HT1080 (cell line): Measurements from ENCODE around the gene TPPP3. TPM values are rescaled to one million over a fixed set of nuclear protein-coding genes. Genes with fewer than 3 reads are reported as not detected.

ENCODE experiments used
- DNase-seq: peaks from one replicate; pipeline ENCODE4 v3.0.0-alpha.2; 2015; ENCODE audit warnings: low read depth
- polyA plus RNA-seq, 2 experiments: library from polyadenylated mRNA; depleted of rRNA; stranded (reverse); fragments of >200 nt; gene quantifications; 2 replicates each; pipeline ENCODE4 v1.2.3, GENCODE V29; 2015
- total RNA-seq: library from RNA; depleted of rRNA; stranded (reverse); fragments of >200 nt; shearing (Covaris generic); gene quantifications from 2 replicates; pipeline ENCODE4 v1.2.3, GENCODE V29; 2014; rRNA removed

The TPPP3 gene
- not detected in 2 replicates for total RNA-seq
- polyA plus RNA-seq (2015; cell fraction: cytosol; rRNA removed), result 0.25 TPM in 1 of 2 replicates, not detected in the other
- polyA plus RNA-seq (2015; cell fraction: nucleus; rRNA removed), result 0.11 and 1.3 TPM in 2 replicates

- DNase-seq, result no peak
Observed at GRCh38 chr16:67393111-67393787, at the start of gene TPPP3. Gene TPPP3, minus strand, starts transcription at chr16:67393498. Its CDS starts 2,387 bp downstream, at chr16:67391111.

DNA sequence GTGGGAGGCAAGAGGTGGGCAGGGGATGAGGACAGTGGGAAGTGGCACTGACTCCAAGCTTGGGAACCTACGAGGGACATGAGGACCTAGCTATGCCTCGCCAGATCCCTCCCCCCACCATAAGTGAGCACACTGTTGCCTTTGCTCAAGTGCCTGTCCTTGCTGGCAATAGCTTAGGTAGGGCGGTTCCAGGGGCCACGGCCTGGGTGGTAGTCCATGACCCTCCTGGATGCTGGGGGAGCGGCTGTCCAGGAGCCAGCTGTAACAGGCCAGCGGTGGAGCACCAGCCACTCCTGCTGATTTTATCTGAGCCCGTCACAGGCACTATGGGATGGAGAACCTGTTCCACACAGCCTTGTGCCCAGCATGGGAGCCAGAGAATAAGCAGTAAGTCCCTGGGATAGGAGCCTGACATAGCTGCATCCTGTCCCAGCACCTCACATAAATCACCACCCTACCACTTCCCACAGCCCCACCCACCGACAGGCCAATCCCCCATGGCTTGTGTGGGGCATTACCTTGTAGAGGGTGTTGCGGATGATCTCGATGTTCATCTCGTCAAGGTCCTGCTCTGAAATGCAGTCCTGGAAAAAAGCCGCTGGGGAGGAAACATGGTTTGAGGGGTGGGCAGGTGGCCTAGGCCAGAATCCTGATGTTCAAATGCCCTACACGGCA lies 49.4 kb upstream of the TPPP3 start:
- DNase-seq, result no peak

GRCh38 chr16:67441907-67442306 lies 48.6 kb upstream of the TPPP3 start:
- DNase-seq, result no peak

- no peak for DNase-seq
Observed at GRCh38 chr16:67441271-67441753, 48.0 kb upstream of the TPPP3 start.

DNA sequence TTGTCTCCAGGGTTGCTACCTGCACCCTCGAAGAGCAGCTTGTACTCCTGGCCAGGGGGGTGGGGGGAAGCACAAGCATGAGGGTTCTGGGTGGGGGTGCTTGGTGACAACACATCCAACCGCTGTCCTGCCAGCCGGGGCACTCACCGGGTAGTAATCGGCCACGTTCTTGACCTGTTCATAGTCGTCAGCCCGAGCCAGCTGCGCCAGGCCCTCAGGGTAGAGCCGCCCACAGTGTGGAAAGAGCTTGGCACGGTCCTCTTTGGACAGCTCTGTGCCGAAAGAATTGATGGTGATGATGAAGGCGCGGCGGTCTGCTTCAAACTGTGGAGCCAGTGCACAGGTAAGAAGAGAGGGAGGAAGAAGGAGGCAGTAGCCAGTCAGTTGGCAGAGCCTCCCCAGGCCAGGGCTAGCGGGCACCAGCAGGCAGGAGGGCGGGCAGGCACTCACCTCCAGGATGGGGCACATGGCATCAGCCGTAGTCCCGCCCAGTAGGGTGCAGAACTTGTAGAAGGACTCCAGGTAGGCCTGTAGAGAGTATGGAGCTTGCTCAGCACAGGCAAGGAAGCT lies 45.6 kb upstream of the TPPP3 start:
- no peak for DNase-seq

DNA sequence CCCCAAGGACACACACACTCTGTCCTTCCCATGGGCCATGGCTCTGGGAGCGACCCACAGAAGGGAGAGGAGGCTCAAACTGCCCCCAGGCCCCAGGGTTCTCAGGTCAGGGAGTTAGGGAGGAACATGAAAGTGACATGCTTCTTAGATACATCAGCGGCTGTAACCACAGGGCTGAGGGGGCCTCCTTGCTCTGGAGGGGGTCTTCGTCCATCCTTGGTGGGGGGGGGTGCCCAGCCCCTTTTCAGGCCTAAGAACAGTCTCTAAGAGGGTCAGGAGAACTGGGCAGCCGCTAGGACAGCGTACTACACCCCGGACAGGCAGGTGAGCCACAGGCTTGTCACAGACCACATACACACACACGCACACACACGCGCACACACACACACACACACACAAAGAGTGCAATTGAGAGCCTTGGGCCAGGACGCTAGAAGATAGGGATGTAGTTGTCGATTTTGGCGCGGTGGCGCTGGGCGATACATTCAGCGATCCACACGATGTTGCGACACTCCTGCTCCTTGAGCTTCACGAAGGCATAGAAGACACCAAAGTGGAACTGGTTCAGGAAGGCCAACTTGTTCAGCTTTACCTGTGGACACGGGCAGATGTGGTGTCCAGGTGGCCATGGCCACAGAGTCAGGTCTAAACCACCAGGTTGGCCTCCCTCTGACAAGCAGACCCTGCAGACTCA lies 44.9 kb upstream of the TPPP3 start:
- no peak for DNase-seq

GRCh38 chr16:67437513-67437912 lies 44.2 kb upstream of the TPPP3 start:
- DNase-seq, result no peak

GRCh38 chr16:67436640-67437193 lies 43.4 kb upstream of the TPPP3 start:
- no peak for DNase-seq

DNA sequence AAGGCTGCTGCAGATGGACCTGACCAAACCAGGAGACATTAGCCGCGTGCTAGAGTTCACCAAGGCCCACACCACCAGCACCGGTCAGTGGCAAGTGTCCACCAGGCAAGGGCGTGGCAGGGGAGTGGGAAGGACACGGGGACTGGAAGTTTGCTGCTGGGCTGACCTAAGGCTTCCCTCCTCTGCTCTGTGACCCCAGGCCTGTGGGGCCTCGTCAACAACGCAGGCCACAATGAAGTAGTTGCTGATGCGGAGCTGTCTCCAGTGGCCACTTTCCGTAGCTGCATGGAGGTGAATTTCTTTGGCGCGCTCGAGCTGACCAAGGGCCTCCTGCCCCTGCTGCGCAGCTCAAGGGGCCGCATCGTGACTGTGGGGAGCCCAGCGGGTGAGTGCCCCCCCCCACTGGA lies 42.5 kb upstream of the TPPP3 start:
- DNase-seq, result no peak

DNA sequence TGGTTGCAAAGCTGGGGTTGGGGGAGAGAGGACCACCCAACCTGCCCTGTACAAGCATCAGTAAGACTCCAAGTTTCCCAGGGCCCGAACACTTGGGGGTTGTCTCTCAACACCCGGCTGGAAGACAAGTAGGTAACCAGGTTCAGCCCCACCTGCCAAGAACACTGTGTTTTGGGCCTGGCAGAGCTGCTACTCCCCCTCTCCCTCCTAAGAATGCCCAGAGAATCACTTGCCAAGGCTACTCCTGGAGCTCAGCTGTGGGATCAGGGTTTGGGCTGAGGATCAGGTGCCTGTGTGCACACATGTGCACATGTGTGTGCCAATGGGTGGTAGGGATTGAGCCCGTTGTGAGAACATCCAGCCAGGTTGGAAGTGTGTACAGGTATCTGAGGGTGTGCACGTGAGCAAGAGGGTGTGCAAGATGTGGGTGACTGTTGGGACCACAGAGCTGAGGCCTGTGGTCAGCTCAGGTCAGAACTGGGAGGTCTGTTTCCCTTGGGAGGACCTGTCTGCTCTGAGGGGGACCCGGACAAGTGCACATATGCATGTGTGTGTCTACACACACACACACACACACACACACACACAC lies 39.9 kb upstream of the TPPP3 start:
- DNase-seq, result no peak

DNA sequence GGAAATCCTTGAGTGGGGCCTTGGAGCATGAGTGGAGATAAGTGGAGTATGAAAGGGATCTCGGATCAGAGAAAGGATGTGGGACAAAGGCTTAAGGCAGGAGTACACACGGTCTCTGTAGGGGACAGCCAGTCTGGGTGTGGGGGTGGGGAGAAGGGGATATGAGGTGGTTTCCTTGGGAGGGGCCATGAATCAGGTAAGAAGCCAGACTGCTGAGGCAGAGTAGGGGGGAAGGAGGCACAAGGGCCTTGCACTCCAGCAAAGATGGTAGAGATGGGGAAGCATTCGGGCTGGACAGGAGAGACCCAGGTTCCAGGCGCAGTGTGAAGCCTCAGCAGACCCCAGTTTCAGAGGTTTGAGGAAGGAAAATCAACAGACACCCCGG lies 39.2 kb upstream of the TPPP3 start:
- no peak for DNase-seq

DNA sequence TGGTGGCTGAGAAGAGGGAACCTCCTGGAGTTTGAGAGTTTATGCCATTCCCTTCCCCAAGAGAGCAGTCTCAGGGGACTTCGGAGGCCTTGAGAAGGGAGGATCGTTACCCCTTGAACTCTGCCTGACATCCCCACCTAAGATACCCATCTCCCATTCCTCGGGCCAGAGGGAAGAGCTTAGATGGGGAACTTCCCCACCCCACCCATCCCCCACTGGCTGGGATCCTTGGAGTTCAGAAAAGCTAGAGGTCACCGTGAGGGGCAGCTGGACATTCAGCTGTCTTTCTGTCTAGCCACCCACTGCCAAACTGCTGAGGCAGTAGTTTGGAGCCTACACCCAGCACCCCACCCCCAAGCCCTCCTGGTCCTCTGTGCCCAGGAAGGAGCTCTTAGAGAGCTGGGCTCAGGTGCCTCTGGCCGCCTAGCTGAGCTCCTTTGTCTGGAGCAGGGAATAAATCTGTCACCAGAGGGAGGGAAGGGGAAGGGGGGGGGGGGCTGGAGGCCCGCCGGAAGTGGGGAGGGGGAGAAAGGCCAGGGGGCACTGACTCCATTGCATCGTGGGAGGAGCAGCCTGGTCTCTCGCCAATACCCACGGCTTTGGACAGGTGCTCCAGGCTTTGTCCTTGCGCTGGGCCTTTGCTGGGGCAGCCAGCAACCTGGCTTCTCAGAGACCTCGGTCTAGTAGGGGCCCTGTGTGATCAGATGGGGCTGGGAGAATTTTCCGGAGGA lies 38.6 kb upstream of the TPPP3 start:
- DNase-seq, result no peak

- DNase-seq, result no peak
Observed at GRCh38 chr16:67430977-67431774, 37.9 kb upstream of the TPPP3 start, which contains the start of gene HSD11B2. Gene HSD11B2, plus strand, starts transcription at chr16:67431121. Its CDS starts 128 bp downstream, at chr16:67431249.

GRCh38 chr16:67430504-67430976 lies 37.2 kb upstream of the TPPP3 start:
- no peak for DNase-seq

- DNase-seq, result no peak
Observed at GRCh38 chr16:67429799-67430503, 36.7 kb upstream of the TPPP3 start.

- no peak for DNase-seq
Observed at GRCh38 chr16:67429053-67429798, 35.9 kb upstream of the TPPP3 start.

- peak; percentile 42 for DNase-seq
Observed at GRCh38 chr16:67428146-67428731, 34.9 kb upstream of the TPPP3 start.
